ENCODE measurements around the gene ATP12A.

GRCh38 chr13:24724714-24725113, 44.5 kb downstream of the ATP12A start:
- no peak for TF ChIP-seq CTCF (conservative IDR thresholded peaks at IDR 0.05; ENCODE audit: low read length)
- no peak for TF ChIP-seq EZH2phosphoT487 (IDR thresholded peaks at IDR 0.05; ENCODE audit: borderline replicate concordance)
